Muscle of leg (tissue), 16 donors: ENCODE measurements around the gene KIF16B. TPM values are rescaled to one million over a fixed set of nuclear protein-coding genes. Genes with fewer than 3 reads are reported as not detected.

Source experiments
- DNase-seq: peaks from one replicate; pipeline ENCODE4 v3.0.0; 2013
- H3K27ac ChIP-seq: one replicate; pipeline ENCODE4 v1.5.1; 2013; ENCODE audit warnings: mild to moderate bottlenecking, low read length, control low read depth
- H3K27me3 ChIP-seq: one replicate; pipeline ENCODE4 v1.6.1; 2013; ENCODE audit warnings: low read length; ENCODE audit not compliant: control insufficient read depth, insufficient read depth
- H3K36me3 ChIP-seq: one replicate; pipeline ENCODE4 v1.6.1; 2013; ENCODE audit warnings: low read length; ENCODE audit not compliant: control insufficient read depth, insufficient read depth
- H3K4me1 ChIP-seq: one replicate; pipeline ENCODE4 v1.6.1; 2013; ENCODE audit warnings: low read length; ENCODE audit not compliant: control insufficient read depth, insufficient read depth
- H3K4me3 ChIP-seq: one replicate; pipeline ENCODE4 v1.5.1; 2013; ENCODE audit warnings: low read length, control low read depth
- H3K9me3 ChIP-seq: replicated peaks from 2 replicates; pipeline ENCODE4 v1.6.1; 2013; ENCODE audit warnings: low read depth, low read length; ENCODE audit not compliant: control insufficient read depth
- WGBS: methylation state at CpG from one replicate; pipeline ENCODE4 v1.1.5; 2013; ENCODE audit warnings: missing lambda C conversion rate; ENCODE audit not compliant: insufficient coverage; 5-methylcytosine and 5-hydroxymethylcytosine counted together
- long read RNA-seq, 11 donors: transcript quantifications; one replicate each; lab custom pipeline, GENCODE V29; 2026
- polyA plus RNA-seq, 8 donors: library from polyadenylated mRNA; unstranded; fragments of 120-200 nt; gene quantifications; one replicate each; pipeline versions ENCODE4 v1.2.1 to v1.2.3, GENCODE V29; 2013; ENCODE audit warnings: inconsistent platforms in 1 of 8, low replicate concordance in 1 of 8; ENCODE audit not compliant: insufficient read length in 8 of 8, insufficient read depth in 1 of 8
- total RNA-seq: library from RNA; stranded (reverse); fragments of 120-200 nt; gene quantifications from one replicate; pipeline ENCODE4 v1.2.4, GENCODE V29; 2013

The KIF16B gene, protein sequence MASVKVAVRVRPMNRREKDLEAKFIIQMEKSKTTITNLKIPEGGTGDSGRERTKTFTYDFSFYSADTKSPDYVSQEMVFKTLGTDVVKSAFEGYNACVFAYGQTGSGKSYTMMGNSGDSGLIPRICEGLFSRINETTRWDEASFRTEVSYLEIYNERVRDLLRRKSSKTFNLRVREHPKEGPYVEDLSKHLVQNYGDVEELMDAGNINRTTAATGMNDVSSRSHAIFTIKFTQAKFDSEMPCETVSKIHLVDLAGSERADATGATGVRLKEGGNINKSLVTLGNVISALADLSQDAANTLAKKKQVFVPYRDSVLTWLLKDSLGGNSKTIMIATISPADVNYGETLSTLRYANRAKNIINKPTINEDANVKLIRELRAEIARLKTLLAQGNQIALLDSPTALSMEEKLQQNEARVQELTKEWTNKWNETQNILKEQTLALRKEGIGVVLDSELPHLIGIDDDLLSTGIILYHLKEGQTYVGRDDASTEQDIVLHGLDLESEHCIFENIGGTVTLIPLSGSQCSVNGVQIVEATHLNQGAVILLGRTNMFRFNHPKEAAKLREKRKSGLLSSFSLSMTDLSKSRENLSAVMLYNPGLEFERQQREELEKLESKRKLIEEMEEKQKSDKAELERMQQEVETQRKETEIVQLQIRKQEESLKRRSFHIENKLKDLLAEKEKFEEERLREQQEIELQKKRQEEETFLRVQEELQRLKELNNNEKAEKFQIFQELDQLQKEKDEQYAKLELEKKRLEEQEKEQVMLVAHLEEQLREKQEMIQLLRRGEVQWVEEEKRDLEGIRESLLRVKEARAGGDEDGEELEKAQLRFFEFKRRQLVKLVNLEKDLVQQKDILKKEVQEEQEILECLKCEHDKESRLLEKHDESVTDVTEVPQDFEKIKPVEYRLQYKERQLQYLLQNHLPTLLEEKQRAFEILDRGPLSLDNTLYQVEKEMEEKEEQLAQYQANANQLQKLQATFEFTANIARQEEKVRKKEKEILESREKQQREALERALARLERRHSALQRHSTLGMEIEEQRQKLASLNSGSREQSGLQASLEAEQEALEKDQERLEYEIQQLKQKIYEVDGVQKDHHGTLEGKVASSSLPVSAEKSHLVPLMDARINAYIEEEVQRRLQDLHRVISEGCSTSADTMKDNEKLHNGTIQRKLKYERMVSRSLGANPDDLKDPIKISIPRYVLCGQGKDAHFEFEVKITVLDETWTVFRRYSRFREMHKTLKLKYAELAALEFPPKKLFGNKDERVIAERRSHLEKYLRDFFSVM (N-terminal part only)
- 24.7 TPM for total RNA-seq
- 10 to 100 TPM; 17.2 to 30.3 (median 24.1) TPM for polyA plus RNA-seq
- long read RNA-seq, donor 1, result 0 reads
- long read RNA-seq, donor 2, result 0 reads
- long read RNA-seq, donor 3, full-length matches to known transcripts, result 1 of 1 reads
- long read RNA-seq, donor 3, partial matches to known transcripts, result 0 of 1 reads
- long read RNA-seq, donor 3, other reads (novel, unspliced or antisense), result 0 of 1 reads
- long read RNA-seq, donor 4, result 0 reads
- long read RNA-seq, donor 5, partial matches to known transcripts, result 5 of 5 reads
- long read RNA-seq, donor 5, other reads (novel, unspliced or antisense), result 0 of 5 reads
- long read RNA-seq, donor 6, result 0 reads
- long read RNA-seq, donor 7, result 0 reads
- long read RNA-seq, donor 8, result 0 reads
- long read RNA-seq, donor 9, result 0 reads
- long read RNA-seq, donor 10, result 0 reads
- long read RNA-seq, donor 11, partial matches to known transcripts, result 0 of 1 reads
- long read RNA-seq, donor 11, other reads (novel, unspliced or antisense), result 0 of 1 reads

DNA sequence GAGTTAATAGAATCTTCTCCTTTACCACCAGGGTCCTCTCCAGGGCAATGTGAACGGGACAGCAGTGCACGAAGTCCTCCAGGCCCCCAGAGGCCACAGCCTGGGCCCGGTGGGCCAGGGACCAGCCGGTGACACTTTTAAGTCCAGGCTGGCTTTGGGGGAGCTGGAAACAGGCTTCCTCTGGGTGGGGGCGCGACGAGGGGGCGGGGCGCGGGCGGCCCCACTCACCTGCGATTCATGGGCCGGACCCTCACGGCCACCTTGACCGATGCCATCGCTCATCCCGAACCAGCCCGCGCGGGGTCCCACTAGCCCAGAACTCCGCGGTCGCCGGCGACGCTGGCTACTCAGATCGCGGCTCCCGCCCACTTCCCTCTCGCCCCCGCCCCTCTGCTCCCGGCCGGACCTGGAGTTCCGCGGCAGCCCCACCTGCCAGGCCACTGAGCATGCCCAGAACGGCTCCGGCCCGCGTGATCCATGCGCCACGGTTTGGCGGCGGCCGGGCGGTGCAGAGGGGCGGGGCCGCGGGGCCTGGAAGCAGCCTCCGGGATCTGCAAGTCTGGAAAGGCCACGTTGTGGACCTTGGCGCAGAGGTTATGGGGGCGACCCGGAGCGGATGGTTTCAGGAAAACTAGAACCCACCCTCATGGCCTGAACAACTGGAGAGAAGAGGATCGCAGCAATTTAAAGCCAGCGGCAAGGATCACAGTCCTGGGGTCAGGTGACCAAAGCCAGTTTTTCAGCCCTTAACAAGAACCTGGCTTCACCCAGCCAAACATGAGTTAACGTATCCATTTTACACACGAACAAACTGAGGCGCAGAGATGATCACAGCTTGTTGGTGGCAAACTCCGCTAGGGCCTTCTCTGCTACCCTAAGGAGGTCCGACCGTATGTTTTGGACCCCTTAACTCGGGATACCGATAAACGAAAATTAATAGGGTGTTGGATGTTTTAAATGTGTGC is at the start of gene KIF16B:
Gene KIF16B, minus strand, starts transcription at position 448 of the 965 bp plus-strand sequence. Its CDS starts 173 bp downstream, at position 275.
- H3K27ac ChIP-seq, result peak within 1 kb of the TSS; percentile 74
- H3K4me3 ChIP-seq, result peak within 1 kb of the TSS; percentile 84
- DNase-seq, result peak; percentile 96
- H3K27me3 ChIP-seq, result no peaks in the 10 kb centered on the region
- no peaks in the 10 kb centered on the region for H3K9me3 ChIP-seq
- H3K36me3 ChIP-seq, result no peaks in the 10 kb centered on the region
- WGBS, result 3% methylated on average over 59 of the region's 65 CpGs
- H3K4me1 ChIP-seq, result peaks cover 21% of the 10 kb centered on the region

DNA sequence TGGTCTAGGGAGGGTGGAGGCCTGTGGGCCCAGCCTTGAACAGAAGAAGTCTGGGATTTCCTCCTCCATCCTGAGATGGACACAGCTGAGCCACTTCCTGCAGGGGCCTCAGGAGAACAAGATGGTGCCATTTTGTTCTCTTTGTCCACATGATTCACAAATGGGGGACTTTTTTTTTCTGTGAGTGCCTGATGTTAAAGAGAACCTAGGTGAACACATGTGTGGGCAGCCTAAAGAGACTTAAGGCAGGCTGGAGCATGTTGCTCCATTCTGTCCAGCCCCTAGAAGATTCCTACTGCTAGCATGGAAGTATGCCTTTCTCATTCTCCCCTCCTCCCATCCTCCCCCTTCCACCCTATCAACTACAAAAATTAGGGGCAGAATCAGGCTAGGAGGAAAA is 49.3 kb upstream of the KIF16B start:
- no peak for DNase-seq
- no peak overlapping the region for H3K27ac ChIP-seq
- no peaks in the 10 kb centered on the region for H3K36me3 ChIP-seq
- no peaks in the 10 kb centered on the region for H3K4me1 ChIP-seq
- no peaks in the 10 kb centered on the region for H3K27me3 ChIP-seq
- no peak overlapping the region for H3K4me3 ChIP-seq
- H3K9me3 ChIP-seq, result peaks cover 2% of the 10 kb centered on the region

DNA sequence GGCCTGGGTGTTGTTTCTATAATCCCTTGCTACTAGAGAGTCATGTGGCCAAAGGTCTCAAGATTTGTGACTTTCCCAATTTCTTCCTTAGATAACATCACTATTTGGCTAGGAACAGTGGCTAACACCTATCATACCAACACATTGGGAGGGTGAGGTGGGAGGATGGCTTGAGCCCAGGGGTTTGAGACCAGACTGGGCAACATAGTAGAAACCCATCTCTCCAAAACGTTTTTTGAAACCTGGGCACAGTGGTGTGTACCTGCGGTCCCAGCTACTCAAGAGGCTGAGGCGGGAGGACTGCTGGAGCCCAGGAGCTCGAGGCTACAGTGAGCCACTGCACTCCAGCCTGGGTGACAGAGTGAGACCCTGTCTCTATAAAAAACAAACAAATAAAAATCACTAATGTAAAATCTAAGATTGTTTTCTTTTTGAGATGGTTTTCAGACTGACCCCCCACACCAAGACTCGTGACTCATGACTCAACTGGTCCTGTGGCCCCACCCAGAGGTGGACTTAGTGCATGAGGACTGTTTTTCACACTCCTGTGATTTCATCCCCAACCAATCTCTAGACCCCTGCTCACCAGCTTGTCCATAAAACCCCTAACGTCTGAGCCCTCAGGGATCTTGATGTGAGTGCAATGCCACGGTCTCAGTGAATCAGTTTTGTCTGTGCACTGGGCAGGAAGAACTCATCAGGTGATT is 48.3 kb upstream of the KIF16B start:
- WGBS, result 83% methylated on average over 2 of the region's 7 CpGs
- no peak overlapping the region for H3K27ac ChIP-seq

DNA sequence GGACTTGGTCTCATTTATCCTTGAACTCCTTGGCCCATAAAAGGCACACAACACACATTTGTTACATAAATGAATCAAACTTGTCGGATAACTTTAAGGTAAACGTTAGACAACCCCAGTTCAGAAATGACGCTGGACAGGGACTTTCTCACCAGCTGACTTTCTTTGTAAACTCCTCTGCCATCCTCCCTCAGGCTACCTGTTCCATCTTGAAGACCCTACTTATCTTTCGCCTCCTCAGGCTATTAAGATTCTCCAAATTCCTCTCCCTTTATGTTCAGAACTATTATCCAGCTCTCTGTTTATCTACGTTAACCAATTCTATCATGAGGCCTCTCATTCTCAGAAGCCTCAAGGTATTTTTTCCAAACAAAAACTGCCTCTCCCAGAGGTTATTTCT is 47.7 kb upstream of the KIF16B start:
- Histone ChIP-seq H3K27me3 (no peaks in the 10 kb centered on the region), H3K27ac (no peak overlapping the region), H3K9me3 (peaks cover 11% of the 10 kb centered on the region), H3K4me1 (no peaks in the 10 kb centered on the region), H3K36me3 (no peaks in the 10 kb centered on the region), H3K4me3 (no peak overlapping the region)
- no peak for DNase-seq
- 72% methylated on average over 4 of the region's 5 CpGs for WGBS

More for the DNA sequence above, 48.3 kb upstream of the KIF16B start:
- Histone ChIP-seq H3K9me3 (peaks cover 10% of the 10 kb centered on the region), H3K36me3 (no peaks in the 10 kb centered on the region), H3K4me3 (no peak overlapping the region), H3K4me1 (no peaks in the 10 kb centered on the region), H3K27me3 (no peaks in the 10 kb centered on the region)
- no peak for DNase-seq

DNA sequence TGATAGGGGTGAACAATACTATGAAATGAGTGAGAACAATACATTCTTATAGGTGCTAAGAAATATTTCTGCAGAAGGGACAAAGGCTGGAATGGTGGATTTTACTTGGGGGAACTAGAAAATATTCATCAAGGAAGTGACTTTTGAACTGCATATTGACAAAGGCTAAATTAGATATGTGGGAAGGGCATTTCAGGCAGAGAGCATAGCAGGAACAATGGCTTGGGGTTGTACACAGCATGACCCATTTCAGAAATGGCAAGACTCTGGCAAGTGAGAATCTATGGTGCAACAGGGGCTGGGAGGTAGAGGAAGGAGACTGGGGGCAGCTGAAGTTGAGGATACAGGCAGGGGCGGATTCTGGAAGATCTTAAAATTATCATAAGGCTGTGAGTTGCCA is 46.7 kb upstream of the KIF16B start:
- H3K4me3 ChIP-seq, result no peak overlapping the region
- H3K9me3 ChIP-seq, result peaks cover 11% of the 10 kb centered on the region
- H3K27ac ChIP-seq, result no peak overlapping the region
- no peaks in the 10 kb centered on the region for H3K36me3 ChIP-seq
- WGBS, result no CpG with 5 or more reads among the region's 1 CpG
- H3K27me3 ChIP-seq, result no peaks in the 10 kb centered on the region
- no peak for DNase-seq
- peaks cover 6% of the 10 kb centered on the region for H3K4me1 ChIP-seq

DNA sequence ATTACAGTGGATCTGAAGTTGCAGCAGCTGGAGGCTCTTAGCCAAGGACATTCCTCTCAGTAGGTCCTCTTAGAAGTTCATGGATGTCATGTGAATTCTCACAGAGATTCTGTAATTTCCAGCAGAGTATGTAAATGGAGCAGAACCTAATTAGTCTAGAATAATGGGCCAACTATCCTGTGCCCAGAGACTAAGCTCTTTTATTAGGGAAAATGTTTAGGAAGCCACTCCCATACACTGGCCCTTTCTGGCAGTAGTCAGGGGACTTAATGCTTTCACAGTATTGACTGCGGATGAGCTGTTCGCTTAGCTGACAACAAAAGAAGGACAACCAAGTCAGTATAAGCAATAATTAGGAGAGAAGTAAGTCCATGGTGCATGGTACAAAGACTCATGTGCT is 43.8 kb upstream of the KIF16B start:
- Histone ChIP-seq H3K4me3 (no peak overlapping the region), H3K9me3 (peaks cover 11% of the 10 kb centered on the region), H3K27ac (no peak overlapping the region), H3K36me3 (no peaks in the 10 kb centered on the region), H3K4me1 (peaks cover 28% of the 10 kb centered on the region), H3K27me3 (no peaks in the 10 kb centered on the region)
- no CpG with 5 or more reads among the region's 2 CpGs for WGBS
- no peak for DNase-seq

DNA sequence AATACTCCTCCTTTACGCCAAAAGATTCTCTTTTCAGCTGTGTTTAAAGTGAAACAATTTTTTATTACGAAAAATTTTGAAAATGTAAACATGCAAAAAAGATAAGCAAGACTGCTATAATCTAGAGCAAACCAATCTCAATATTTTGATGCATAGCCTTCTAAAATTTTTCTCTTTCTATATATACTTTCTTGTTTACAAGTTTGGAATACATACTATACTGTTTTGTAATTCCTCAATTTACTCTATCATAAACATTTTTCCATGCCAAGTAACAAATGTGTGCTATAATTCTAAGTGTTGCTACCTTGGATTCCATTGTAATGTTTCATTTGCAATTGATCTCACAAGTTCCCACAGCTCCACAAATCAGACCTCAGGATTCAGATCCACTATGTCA is 43.1 kb upstream of the KIF16B start:
- no peaks in the 10 kb centered on the region for H3K27me3 ChIP-seq
- H3K4me1 ChIP-seq, result peaks cover 30% of the 10 kb centered on the region
- DNase-seq, result no peak
- H3K4me3 ChIP-seq, result no peak overlapping the region
- H3K9me3 ChIP-seq, result peaks cover 11% of the 10 kb centered on the region
- no peak overlapping the region for H3K27ac ChIP-seq
- WGBS, result no CpG with 5 or more reads among the region's 2 CpGs
- H3K36me3 ChIP-seq, result no peaks in the 10 kb centered on the region

DNA sequence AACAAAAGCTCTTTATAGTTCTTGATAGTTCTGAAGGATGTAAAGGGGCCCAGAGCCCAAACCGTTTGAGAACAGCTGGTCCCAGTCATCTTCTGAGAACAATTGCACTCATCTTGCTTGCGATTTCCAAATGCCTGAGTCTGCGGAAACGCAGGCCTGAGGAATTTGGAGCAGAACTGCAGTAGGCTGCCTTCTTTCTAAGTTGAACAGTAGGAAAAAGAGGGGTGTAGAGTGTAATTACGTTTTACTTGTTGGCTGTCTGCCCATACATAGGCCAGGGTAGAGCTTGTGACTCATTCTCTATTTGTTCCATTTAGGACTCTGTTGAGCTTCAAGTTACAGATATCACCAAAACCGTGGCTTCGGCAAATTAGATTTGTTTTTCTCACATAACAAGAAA is 42.0 kb upstream of the KIF16B start:
- no peak overlapping the region for H3K4me3 ChIP-seq
- WGBS, result 7% methylated on average over 3 of the region's 7 CpGs
- H3K27me3 ChIP-seq, result no peaks in the 10 kb centered on the region
- no peaks in the 10 kb centered on the region for H3K36me3 ChIP-seq
- DNase-seq, result peak; percentile 86
- peak overlapping the region; percentile 62 for H3K27ac ChIP-seq
- peaks cover 11% of the 10 kb centered on the region for H3K9me3 ChIP-seq
- peaks cover 30% of the 10 kb centered on the region for H3K4me1 ChIP-seq
